GM03348 (cell line): ENCODE results near the gene ILF2.
A peak's percentile ranks its signal among the peaks of the same experiment; 100 is the strongest.
"Not testable (repeated sequence)": the region's sequence is repeated elsewhere in the genome, so short reads cannot be mapped to it uniquely, and the experiment has no call there.

Experiments
- DNase-seq: peaks from one replicate; pipeline ENCODE4 v3.0.0; 2012; ENCODE audit warnings: low spot score

ILF2 gene

GRCh38 chr1:153649137-153649862 lies 21.5 kb downstream of the ILF2 start:
- no peak for DNase-seq

- no peak for DNase-seq
Observed at GRCh38 chr1:153648000-153648643, 22.7 kb downstream of the ILF2 start.

- DNase-seq: no peak
Observed at GRCh38 chr1:153647346-153647714, 23.5 kb downstream of the ILF2 start.

- no peak for DNase-seq
Observed at GRCh38 chr1:153646672-153647345, 24.0 kb downstream of the ILF2 start.

- DNase-seq: no peak
Observed at GRCh38 chr1:153643816-153644215, 27.0 kb downstream of the ILF2 start.

GRCh38 chr1:153643100-153643499 lies 27.7 kb downstream of the ILF2 start:
- DNase-seq: no peak

GRCh38 chr1:153642161-153642560 lies 28.6 kb downstream of the ILF2 start:
- no peak for DNase-seq

GRCh38 chr1:153640861-153641260 lies 29.9 kb downstream of the ILF2 start:
- no peak for DNase-seq

- not testable (repeated sequence) for DNase-seq
Observed at GRCh38 chr1:153640213-153640612, 30.6 kb downstream of the ILF2 start.

- DNase-seq: no peak
Observed at GRCh38 chr1:153639280-153639679, 31.5 kb downstream of the ILF2 start.

GRCh38 chr1:153638261-153638660 lies 32.5 kb downstream of the ILF2 start:
- DNase-seq: no peak

- no peak for DNase-seq
Observed at GRCh38 chr1:153636312-153636711, 34.5 kb downstream of the ILF2 start.

GRCh38 chr1:153635872-153636271 lies 34.9 kb downstream of the ILF2 start:
- no peak for DNase-seq

GRCh38 chr1:153633754-153634665 lies 36.8 kb downstream of the ILF2 start, which contains the start of gene CHTOP:
Gene CHTOP, plus strand, starts transcription at chr1:153634066. Its CDS starts 2,523 bp downstream, at chr1:153636589.
- peak; percentile 97 for DNase-seq

GRCh38 chr1:153633161-153633753 lies 37.5 kb downstream of the ILF2 start:
- peak; percentile 58 for DNase-seq

GRCh38 chr1:153631047-153632022 lies 39.5 kb downstream of the ILF2 start:
- DNase-seq: no peak

- no peak for DNase-seq
Observed at GRCh38 chr1:153630384-153630783, 40.4 kb downstream of the ILF2 start.

- DNase-seq: peak; percentile 26
Observed at GRCh38 chr1:153629971-153630370, 40.8 kb downstream of the ILF2 start.

GRCh38 chr1:153629343-153629665 lies 41.5 kb downstream of the ILF2 start:
- DNase-seq: no peak

- DNase-seq: no peak
Observed at GRCh38 chr1:153628638-153629342, 42.0 kb downstream of the ILF2 start.
